Upper lobe of left lung (tissue), 4 donors: ENCODE measurements around the gene ICA1L.

Experiments
- POLR2A ChIP-seq, 4 donors: fragments of 450-650 bp; IDR thresholded peaks; one replicate each; pipeline ENCODE4 v1.5.1; 2016 to 2017; ENCODE audit warnings: antibody characterized with exemption in 4 of 4, mild to moderate bottlenecking in 2 of 4
- POLR2AphosphoS5 ChIP-seq, 2 donors: sonication (generic); formaldehyde crosslinking; IDR thresholded peaks; one replicate each; pipeline ENCODE4 v1.5.1; 2017; ENCODE audit warnings: antibody characterized with exemption in 2 of 2

DNA sequence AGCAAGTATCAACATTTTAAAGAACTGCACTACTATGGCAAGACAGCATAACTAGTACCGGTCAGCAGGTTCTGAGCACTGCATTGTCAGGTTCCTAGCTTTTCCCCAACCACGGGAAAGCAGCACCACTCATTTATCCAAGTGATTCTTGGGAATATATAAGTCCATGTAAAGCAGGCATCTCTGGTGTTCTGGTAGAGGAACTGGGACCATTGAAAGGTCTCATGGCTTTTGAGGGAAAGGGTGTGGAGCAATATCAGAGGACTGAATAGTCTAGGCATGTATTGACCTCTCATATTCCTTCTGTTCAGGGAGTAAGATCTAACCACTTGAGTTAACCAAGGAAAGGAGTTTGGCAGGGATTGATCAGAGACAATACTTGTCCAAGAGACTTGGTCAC lies 6.1 kb upstream of the ICA1L start:
- no peak for TF ChIP-seq POLR2A (IDR thresholded peaks at IDR 0.05)
- TF ChIP-seq POLR2AphosphoS5 (IDR thresholded peaks at IDR 0.05): no peak
